ENCODE results near the gene WDFY4.

Gene WDFY4

DNA sequence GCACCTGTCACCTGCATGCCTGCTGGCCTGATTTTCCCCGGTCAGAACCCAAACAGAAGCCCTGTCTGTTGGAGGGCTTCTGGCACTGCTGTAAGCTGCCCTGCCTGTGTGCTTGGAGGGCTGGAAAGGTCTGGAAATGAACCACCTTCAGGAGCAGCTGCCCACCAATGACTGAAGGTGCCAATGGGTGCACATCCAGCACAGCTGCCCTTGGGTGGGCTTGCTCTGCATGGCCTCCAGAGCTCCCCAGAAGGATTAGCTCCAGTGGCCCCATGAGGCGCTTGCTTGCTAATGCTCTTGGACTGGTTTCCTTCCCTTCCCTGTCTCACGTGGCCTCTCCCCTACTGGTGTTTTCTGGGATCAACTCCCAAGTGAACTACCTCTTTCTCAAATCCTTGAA lies 43.2 kb downstream of the WDFY4 start:
- Histone ChIP-seq H3F3A (ENCODE audit: insufficient read depth) (no peaks in the 10 kb centered on the region), H3K27me3 (ENCODE audit: low read length) (no peaks in the 10 kb centered on the region), H2AFZ (ENCODE audit: low read depth, low read length, severe bottlenecking) (no peak overlapping the region), H3K36me3 (ENCODE audit: low read length) (peaks cover 3% of the 10 kb centered on the region; the same call in 1 of the 2 replicates), H3K4me2 (ENCODE audit: low read depth, low read length, poor library complexity, severe bottlenecking) (no peak overlapping the region), H3K27ac (ENCODE audit: low read depth, low read length) (no peak overlapping the region), H3K4me3 (ENCODE audit: insufficient read depth, low read length, poor library complexity, severe bottlenecking) (no peak overlapping the region), H3K9me3 (ENCODE audit: insufficient read depth, low read length) (no peaks in the 10 kb centered on the region), H3K79me2 (ENCODE audit: insufficient read depth, low read length) (no peaks in the 10 kb centered on the region), H4K20me1 (ENCODE audit: low read depth, low read length) (no peaks in the 10 kb centered on the region), H3K9me2 (replicated peaks; ENCODE audit: insufficient read depth, low read length) (no peaks in the 10 kb centered on the region), H3K9ac (ENCODE audit: low read length) (no peak overlapping the region)
- TF ChIP-seq EZH2phosphoT487 (conservative IDR thresholded peaks at IDR 0.05; ENCODE audit: low read length): no peak
- TF ChIP-seq, protein P1, sequence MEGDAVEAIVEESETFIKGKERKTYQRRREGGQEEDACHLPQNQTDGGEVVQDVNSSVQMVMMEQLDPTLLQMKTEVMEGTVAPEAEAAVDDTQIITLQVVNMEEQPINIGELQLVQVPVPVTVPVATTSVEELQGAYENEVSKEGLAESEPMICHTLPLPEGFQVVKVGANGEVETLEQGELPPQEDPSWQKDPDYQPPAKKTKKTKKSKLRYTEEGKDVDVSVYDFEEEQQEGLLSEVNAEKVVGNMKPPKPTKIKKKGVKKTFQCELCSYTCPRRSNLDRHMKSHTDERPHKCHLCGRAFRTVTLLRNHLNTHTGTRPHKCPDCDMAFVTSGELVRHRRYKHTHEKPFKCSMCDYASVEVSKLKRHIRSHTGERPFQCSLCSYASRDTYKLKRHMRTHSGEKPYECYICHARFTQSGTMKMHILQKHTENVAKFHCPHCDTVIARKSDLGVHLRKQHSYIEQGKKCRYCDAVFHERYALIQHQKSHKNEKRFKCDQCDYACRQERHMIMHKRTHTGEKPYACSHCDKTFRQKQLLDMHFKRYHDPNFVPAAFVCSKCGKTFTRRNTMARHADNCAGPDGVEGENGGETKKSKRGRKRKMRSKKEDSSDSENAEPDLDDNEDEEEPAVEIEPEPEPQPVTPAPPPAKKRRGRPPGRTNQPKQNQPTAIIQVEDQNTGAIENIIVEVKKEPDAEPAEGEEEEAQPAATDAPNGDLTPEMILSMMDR (IDR thresholded peaks at IDR 0.05; ENCODE audit: insufficient read depth, low read length, poor library complexity, severe bottlenecking): no peak

- no peaks in the 10 kb centered on the region for H3K9me2 ChIP-seq (replicated peaks; ENCODE audit: insufficient read depth, low read length)
- no peaks in the 10 kb centered on the region for H4K20me1 ChIP-seq (ENCODE audit: low read depth, low read length)
- no peak overlapping the region for H3K27ac ChIP-seq (ENCODE audit: low read depth, low read length)
- H3K9ac ChIP-seq (ENCODE audit: low read length): no peak overlapping the region
- TF ChIP-seq EZH2phosphoT487 (conservative IDR thresholded peaks at IDR 0.05; ENCODE audit: low read length): no peak
- TF ChIP-seq, protein P1 (IDR thresholded peaks at IDR 0.05; ENCODE audit: insufficient read depth, low read length, poor library complexity, severe bottlenecking): no peak
- H2AFZ ChIP-seq (ENCODE audit: low read depth, low read length, severe bottlenecking): no peak overlapping the region
- H3K36me3 ChIP-seq (ENCODE audit: low read length): peaks cover 3% of the 10 kb centered on the region; the same call in 1 of the 2 replicates
- no peak overlapping the region for H3K4me2 ChIP-seq (ENCODE audit: low read depth, low read length, poor library complexity, severe bottlenecking)
- no peaks in the 10 kb centered on the region for H3F3A ChIP-seq (ENCODE audit: insufficient read depth)
- H3K9me3 ChIP-seq (ENCODE audit: insufficient read depth, low read length): no peaks in the 10 kb centered on the region
- H3K4me3 ChIP-seq (ENCODE audit: insufficient read depth, low read length, poor library complexity, severe bottlenecking): no peak overlapping the region
- no peaks in the 10 kb centered on the region for H3K79me2 ChIP-seq (ENCODE audit: insufficient read depth, low read length)
- no peaks in the 10 kb centered on the region for H3K27me3 ChIP-seq (ENCODE audit: low read length)
Observed at GRCh38 chr10:48729222-48729621, 44.5 kb downstream of the WDFY4 start.

DNA sequence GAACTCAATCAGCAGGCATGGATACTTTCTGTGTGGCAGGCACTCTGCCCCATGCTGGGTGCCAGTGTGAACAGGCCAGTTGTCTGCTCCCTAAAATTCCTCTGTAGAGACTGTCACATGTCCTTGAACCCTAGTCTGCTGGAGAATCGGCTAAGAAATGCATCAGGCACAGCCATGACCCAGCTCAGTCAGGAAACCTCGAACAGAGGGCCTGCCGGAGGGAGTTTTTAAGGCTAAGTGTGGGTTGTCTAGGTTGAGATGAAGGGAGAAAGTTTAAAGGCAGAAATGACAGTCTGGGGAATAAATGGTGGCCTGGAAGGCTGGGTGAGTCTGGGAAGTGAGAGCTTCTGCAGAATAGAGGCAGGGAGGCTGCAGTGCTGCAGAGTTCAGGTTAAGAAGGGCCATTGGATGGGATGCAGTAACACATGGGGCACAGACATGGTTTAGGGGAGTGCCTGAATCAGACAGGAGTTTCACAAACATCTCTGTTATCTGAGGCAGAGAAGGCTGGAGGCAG lies 45.3 kb downstream of the WDFY4 start:
- H4K20me1 ChIP-seq (ENCODE audit: low read depth, low read length): no peaks in the 10 kb centered on the region
- H3K79me2 ChIP-seq (ENCODE audit: insufficient read depth, low read length): no peaks in the 10 kb centered on the region
- no peak overlapping the region for H3K9ac ChIP-seq (ENCODE audit: low read length)
- no peaks in the 10 kb centered on the region for H3K27me3 ChIP-seq (ENCODE audit: low read length)
- no peak overlapping the region for H3K4me2 ChIP-seq (ENCODE audit: low read depth, low read length, poor library complexity, severe bottlenecking)
- H3K4me3 ChIP-seq (ENCODE audit: insufficient read depth, low read length, poor library complexity, severe bottlenecking): no peak overlapping the region
- H3F3A ChIP-seq (ENCODE audit: insufficient read depth): no peaks in the 10 kb centered on the region
- H3K27ac ChIP-seq (ENCODE audit: low read depth, low read length): no peak overlapping the region
- peaks cover 5% of the 10 kb centered on the region for H3K36me3 ChIP-seq (ENCODE audit: low read length)
- no peaks in the 10 kb centered on the region for H3K9me2 ChIP-seq (replicated peaks; ENCODE audit: insufficient read depth, low read length)
- no peaks in the 10 kb centered on the region for H3K9me3 ChIP-seq (ENCODE audit: insufficient read depth, low read length)
- TF ChIP-seq, protein P1 (IDR thresholded peaks at IDR 0.05; ENCODE audit: insufficient read depth, low read length, poor library complexity, severe bottlenecking): no peak
- TF ChIP-seq EZH2phosphoT487 (conservative IDR thresholded peaks at IDR 0.05; ENCODE audit: low read length): no peak
- H2AFZ ChIP-seq (ENCODE audit: low read depth, low read length, severe bottlenecking): no peak overlapping the region
